ENCODE results near the gene GINS2. TPM values are rescaled to one million over a fixed set of nuclear protein-coding genes. Genes with fewer than 3 reads are reported as not detected.
A peak's percentile ranks its signal among the peaks of the same experiment; 100 is the strongest.

GINS2 gene
- total RNA-seq, 1 experiment from 2014 or later = 38.0 TPM

DNA sequence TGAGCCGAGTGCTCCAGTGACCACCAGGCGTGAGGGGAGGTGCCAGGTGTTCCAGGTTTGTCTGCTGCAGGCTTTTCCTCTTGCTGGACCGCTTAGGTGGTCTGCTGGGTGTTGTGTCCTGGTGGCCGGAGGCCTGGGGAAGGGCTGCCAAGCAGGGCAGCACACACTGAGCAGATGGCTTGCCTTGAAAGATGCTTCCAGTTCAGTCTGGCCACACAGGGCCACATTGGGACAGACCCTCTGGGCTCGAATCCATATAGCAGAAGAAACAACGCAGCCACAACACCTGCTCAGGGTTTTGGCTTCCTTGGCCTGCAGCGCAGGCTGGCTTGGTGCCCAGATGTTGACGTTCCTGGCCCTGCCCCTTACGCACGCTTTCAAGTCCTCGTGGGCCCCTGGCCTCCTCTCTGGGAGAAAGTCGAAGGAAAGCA lies 24.8 kb downstream of the GINS2 start:
- DNase-seq (ENCODE audit: low spot score) (no peak), ATAC-seq (no peak)
- H3K27me3 Mint-ChIP-seq (ENCODE audit: low read depth) = no peaks in the 10 kb centered on the region
- no peaks in the 10 kb centered on the region for H3K9me3 Mint-ChIP-seq
- H3K4me1 Mint-ChIP-seq = no peaks in the 10 kb centered on the region
- ChIA-PET CTCF (no interaction called here), POLR2A (interaction anchor here (0.5 kb wide), 1 partner anchor 68 kb away, joined by 4 read pairs; no protein-coding TSS in a partner anchor)
- no peak overlapping the region for H3K4me3 Mint-ChIP-seq
- TF ChIP-seq ZBTB21 (CRISPR knock-in tag; IDR thresholded peaks at IDR 0.05; ENCODE audit: borderline replicate concordance) (no peak), ZNF219 (CRISPR knock-in tag; IDR thresholded peaks at IDR 0.05; ENCODE audit: borderline replicate concordance) (no peak), PRRX2 (CRISPR knock-in tag; IDR thresholded peaks at IDR 0.05) (no peak), JUN (CRISPR knock-in tag; IDR thresholded peaks at IDR 0.05) (no peak), SP1 (CRISPR knock-in tag; conservative IDR thresholded peaks at IDR 0.05) (no peak), ELF4 (CRISPR knock-in tag; IDR thresholded peaks at IDR 0.05; ENCODE audit: low read depth) (no peak), ETV6 (CRISPR knock-in tag; IDR thresholded peaks at IDR 0.05) (no peak), NFATC4 (CRISPR knock-in tag; IDR thresholded peaks at IDR 0.05) (no peak), ZNF138 (CRISPR knock-in tag; conservative IDR thresholded peaks at IDR 0.05) (no peak), NFYB (CRISPR knock-in tag; conservative IDR thresholded peaks at IDR 0.05; ENCODE audit: low read depth) (no peak)
- TF ChIP-seq, protein P1, sequence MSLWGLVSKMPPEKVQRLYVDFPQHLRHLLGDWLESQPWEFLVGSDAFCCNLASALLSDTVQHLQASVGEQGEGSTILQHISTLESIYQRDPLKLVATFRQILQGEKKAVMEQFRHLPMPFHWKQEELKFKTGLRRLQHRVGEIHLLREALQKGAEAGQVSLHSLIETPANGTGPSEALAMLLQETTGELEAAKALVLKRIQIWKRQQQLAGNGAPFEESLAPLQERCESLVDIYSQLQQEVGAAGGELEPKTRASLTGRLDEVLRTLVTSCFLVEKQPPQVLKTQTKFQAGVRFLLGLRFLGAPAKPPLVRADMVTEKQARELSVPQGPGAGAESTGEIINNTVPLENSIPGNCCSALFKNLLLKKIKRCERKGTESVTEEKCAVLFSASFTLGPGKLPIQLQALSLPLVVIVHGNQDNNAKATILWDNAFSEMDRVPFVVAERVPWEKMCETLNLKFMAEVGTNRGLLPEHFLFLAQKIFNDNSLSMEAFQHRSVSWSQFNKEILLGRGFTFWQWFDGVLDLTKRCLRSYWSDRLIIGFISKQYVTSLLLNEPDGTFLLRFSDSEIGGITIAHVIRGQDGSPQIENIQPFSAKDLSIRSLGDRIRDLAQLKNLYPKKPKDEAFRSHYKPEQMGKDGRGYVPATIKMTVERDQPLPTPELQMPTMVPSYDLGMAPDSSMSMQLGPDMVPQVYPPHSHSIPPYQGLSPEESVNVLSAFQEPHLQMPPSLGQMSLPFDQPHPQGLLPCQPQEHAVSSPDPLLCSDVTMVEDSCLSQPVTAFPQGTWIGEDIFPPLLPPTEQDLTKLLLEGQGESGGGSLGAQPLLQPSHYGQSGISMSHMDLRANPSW (CRISPR knock-in tag; conservative IDR thresholded peaks at IDR 0.05; ENCODE audit: low read depth) = no peak
- TF ChIP-seq, protein P2, sequence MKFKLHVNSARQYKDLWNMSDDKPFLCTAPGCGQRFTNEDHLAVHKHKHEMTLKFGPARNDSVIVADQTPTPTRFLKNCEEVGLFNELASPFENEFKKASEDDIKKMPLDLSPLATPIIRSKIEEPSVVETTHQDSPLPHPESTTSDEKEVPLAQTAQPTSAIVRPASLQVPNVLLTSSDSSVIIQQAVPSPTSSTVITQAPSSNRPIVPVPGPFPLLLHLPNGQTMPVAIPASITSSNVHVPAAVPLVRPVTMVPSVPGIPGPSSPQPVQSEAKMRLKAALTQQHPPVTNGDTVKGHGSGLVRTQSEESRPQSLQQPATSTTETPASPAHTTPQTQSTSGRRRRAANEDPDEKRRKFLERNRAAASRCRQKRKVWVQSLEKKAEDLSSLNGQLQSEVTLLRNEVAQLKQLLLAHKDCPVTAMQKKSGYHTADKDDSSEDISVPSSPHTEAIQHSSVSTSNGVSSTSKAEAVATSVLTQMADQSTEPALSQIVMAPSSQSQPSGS (CRISPR knock-in tag; IDR thresholded peaks at IDR 0.05; ENCODE audit: borderline replicate concordance, low read depth) = no peak
- TF ChIP-seq, protein P3, sequence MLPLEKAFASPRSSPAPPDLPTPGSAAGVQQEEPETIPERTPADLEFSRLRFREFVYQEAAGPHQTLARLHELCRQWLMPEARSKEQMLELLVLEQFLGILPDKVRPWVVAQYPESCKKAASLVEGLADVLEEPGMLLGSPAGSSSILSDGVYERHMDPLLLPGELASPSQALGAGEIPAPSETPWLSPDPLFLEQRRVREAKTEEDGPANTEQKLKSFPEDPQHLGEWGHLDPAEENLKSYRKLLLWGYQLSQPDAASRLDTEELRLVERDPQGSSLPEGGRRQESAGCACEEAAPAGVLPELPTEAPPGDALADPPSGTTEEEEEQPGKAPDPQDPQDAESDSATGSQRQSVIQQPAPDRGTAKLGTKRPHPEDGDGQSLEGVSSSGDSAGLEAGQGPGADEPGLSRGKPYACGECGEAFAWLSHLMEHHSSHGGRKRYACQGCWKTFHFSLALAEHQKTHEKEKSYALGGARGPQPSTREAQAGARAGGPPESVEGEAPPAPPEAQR (CRISPR knock-in tag; IDR thresholded peaks at IDR 0.05) = no peak
- no peak overlapping the region for H3K27ac Mint-ChIP-seq
- H3K36me3 Mint-ChIP-seq = peaks cover 69% of the 10 kb centered on the region

DNA sequence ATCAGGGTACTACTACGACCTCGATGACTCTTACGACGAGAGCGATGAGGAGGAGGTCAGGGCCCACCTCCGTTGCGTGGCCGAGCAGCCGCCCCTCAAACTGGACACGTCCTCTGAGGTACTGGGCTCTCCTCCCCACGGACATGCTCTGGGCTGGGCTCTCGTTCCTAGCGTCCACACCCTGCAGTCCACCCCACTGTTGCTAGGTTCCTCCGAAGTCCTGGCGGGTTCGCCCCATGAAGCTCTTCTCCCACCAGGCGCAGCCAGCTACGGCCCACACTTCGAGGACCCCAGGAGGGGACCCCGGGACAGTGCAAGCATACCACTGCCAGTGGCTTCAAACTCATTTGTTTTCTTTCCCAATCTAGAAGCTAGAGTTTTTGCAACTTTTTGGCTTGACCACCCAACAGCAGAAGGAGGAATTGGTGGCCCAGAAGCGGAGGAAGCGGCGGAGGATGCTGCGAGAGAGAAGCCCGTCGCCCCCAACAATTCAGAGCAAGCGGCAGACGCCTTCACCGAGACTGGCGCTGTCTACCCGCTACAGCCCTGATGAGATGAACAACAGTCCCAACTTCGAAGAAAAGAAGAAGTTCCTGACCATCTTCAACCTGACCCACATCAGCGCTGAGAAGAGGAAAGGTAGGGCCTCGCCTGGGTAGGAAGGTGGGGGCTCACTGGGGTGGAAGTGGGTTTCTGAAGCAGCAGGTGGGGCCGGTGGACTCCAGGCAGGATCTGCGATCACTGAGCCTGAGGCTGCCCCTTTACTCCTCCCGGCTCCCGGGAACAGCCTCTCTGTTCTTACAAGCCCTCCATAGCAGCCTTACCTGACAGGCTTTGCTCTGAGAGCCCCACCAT lies 25.6 kb downstream of the GINS2 start:
- Mint-ChIP-seq H3K4me1 (no peaks in the 10 kb centered on the region), H3K4me3 (no peak overlapping the region), H3K9me3 (no peaks in the 10 kb centered on the region), H3K27ac (peak overlapping the region; percentile 80; the same call in 1 of the 2 replicates), H3K36me3 (peaks cover 69% of the 10 kb centered on the region), H3K27me3 (ENCODE audit: low read depth) (no peaks in the 10 kb centered on the region)
- CTCF ChIA-PET = interaction anchor here (1.2 to 1.6 kb wide), 2 partner anchors 47 to 53 kb away, joined by 3 to 6 read pairs; no protein-coding TSS in a partner anchor
- no peak for DNase-seq (ENCODE audit: low spot score)
- ATAC-seq = no peak
- POLR2A ChIA-PET = no interaction called here
- TF ChIP-seq, protein P4, sequence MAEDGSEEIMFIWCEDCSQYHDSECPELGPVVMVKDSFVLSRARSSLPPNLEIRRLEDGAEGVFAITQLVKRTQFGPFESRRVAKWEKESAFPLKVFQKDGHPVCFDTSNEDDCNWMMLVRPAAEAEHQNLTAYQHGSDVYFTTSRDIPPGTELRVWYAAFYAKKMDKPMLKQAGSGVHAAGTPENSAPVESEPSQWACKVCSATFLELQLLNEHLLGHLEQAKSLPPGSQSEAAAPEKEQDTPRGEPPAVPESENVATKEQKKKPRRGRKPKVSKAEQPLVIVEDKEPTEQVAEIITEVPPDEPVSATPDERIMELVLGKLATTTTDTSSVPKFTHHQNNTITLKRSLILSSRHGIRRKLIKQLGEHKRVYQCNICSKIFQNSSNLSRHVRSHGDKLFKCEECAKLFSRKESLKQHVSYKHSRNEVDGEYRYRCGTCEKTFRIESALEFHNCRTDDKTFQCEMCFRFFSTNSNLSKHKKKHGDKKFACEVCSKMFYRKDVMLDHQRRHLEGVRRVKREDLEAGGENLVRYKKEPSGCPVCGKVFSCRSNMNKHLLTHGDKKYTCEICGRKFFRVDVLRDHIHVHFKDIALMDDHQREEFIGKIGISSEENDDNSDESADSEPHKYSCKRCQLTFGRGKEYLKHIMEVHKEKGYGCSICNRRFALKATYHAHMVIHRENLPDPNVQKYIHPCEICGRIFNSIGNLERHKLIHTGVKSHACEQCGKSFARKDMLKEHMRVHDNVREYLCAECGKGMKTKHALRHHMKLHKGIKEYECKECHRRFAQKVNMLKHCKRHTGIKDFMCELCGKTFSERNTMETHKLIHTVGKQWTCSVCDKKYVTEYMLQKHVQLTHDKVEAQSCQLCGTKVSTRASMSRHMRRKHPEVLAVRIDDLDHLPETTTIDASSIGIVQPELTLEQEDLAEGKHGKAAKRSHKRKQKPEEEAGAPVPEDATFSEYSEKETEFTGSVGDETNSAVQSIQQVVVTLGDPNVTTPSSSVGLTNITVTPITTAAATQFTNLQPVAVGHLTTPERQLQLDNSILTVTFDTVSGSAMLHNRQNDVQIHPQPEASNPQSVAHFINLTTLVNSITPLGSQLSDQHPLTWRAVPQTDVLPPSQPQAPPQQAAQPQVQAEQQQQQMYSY (CRISPR knock-in tag; IDR thresholded peaks at IDR 0.05) = no peak
- TF ChIP-seq ZNF416 (CRISPR knock-in tag; IDR thresholded peaks at IDR 0.05) (no peak), ESRRA (CRISPR knock-in tag; IDR thresholded peaks at IDR 0.05; ENCODE audit: borderline replicate concordance) (no peak), CBFB (CRISPR knock-in tag; IDR thresholded peaks at IDR 0.05; ENCODE audit: low read depth) (no peak), ZNF138 (CRISPR knock-in tag; conservative IDR thresholded peaks at IDR 0.05) (no peak), NR1H2 (CRISPR knock-in tag; IDR thresholded peaks at IDR 0.05) (no peak)
- TF ChIP-seq, protein P5, sequence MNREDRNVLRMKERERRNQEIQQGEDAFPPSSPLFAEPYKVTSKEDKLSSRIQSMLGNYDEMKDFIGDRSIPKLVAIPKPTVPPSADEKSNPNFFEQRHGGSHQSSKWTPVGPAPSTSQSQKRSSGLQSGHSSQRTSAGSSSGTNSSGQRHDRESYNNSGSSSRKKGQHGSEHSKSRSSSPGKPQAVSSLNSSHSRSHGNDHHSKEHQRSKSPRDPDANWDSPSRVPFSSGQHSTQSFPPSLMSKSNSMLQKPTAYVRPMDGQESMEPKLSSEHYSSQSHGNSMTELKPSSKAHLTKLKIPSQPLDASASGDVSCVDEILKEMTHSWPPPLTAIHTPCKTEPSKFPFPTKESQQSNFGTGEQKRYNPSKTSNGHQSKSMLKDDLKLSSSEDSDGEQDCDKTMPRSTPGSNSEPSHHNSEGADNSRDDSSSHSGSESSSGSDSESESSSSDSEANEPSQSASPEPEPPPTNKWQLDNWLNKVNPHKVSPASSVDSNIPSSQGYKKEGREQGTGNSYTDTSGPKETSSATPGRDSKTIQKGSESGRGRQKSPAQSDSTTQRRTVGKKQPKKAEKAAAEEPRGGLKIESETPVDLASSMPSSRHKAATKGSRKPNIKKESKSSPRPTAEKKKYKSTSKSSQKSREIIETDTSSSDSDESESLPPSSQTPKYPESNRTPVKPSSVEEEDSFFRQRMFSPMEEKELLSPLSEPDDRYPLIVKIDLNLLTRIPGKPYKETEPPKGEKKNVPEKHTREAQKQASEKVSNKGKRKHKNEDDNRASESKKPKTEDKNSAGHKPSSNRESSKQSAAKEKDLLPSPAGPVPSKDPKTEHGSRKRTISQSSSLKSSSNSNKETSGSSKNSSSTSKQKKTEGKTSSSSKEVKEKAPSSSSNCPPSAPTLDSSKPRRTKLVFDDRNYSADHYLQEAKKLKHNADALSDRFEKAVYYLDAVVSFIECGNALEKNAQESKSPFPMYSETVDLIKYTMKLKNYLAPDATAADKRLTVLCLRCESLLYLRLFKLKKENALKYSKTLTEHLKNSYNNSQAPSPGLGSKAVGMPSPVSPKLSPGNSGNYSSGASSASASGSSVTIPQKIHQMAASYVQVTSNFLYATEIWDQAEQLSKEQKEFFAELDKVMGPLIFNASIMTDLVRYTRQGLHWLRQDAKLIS (CRISPR knock-in tag; IDR thresholded peaks at IDR 0.05; ENCODE audit: borderline replicate concordance) = no peak
- TF ChIP-seq, protein P6, sequence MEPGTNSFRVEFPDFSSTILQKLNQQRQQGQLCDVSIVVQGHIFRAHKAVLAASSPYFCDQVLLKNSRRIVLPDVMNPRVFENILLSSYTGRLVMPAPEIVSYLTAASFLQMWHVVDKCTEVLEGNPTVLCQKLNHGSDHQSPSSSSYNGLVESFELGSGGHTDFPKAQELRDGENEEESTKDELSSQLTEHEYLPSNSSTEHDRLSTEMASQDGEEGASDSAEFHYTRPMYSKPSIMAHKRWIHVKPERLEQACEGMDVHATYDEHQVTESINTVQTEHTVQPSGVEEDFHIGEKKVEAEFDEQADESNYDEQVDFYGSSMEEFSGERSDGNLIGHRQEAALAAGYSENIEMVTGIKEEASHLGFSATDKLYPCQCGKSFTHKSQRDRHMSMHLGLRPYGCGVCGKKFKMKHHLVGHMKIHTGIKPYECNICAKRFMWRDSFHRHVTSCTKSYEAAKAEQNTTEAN (CRISPR knock-in tag; IDR thresholded peaks at IDR 0.05) = no peak
